Loucy (cell line): ENCODE results near the gene SLC45A3.

Source experiments
- H2AFZ ChIP-seq: fragments of 200-600 bp; sonication (generic); 2 replicates; pipeline ENCODE4 v1.6.0; 2016; ENCODE audit warnings: antibody characterized with exemption, mild to moderate bottlenecking, low read length, moderate library complexity
- H3F3A ChIP-seq: fragments of 200-600 bp; 2 replicates; pipeline ENCODE4 v1.6.0; 2016; ENCODE audit warnings: antibody characterized with exemption, low read depth, mild to moderate bottlenecking
- H3K27me3 ChIP-seq: fragments of 200-600 bp; sonication (generic); 2 replicates; pipeline ENCODE4 v1.6.1; 2014; ENCODE audit warnings: low read length, mild to moderate bottlenecking; ENCODE audit not compliant: insufficient read depth, poor library complexity, severe bottlenecking
- H3K36me3 ChIP-seq: fragments of 200-600 bp; sonication (generic); 2 replicates; pipeline ENCODE4 v1.6.1; 2016; ENCODE audit warnings: low read length; ENCODE audit not compliant: insufficient read depth
- H3K4me1 ChIP-seq: fragments of 200-600 bp; sonication (generic); 2 replicates; pipeline ENCODE4 v1.5.1; 2014; ENCODE audit warnings: low read length, mild to moderate bottlenecking; ENCODE audit not compliant: insufficient read depth, poor library complexity, severe bottlenecking
- H3K4me2 ChIP-seq: fragments of 200-600 bp; sonication (generic); 2 replicates; pipeline ENCODE4 v1.6.0; 2014; ENCODE audit warnings: antibody characterized with exemption, low read length, low read depth, mild to moderate bottlenecking; ENCODE audit not compliant: poor library complexity, severe bottlenecking
- H3K4me3 ChIP-seq: fragments of 200-600 bp; sonication (generic); 2 replicates; pipeline ENCODE4 v1.5.1; 2014; ENCODE audit warnings: low read length, mild to moderate bottlenecking, mixed read lengths; ENCODE audit not compliant: poor library complexity, severe bottlenecking
- H3K79me2 ChIP-seq: fragments of 200-600 bp; sonication (generic); 2 replicates; pipeline ENCODE4 v1.6.1; 2014; ENCODE audit warnings: low read length; ENCODE audit not compliant: insufficient read depth
- H3K9ac ChIP-seq: fragments of 200-600 bp; sonication (generic); 2 replicates; pipeline ENCODE4 v1.6.0; 2014; ENCODE audit warnings: mild to moderate bottlenecking, low read depth, low read length, moderate library complexity; ENCODE audit not compliant: poor library complexity, severe bottlenecking
- H3K9me2 ChIP-seq: fragments of 200-600 bp; sonication (generic); replicated peaks from 2 replicates; pipeline ENCODE4 v1.6.1; 2016; ENCODE audit warnings: low read depth, low read length, mixed read lengths
- H3K9me3 ChIP-seq: fragments of 200-600 bp; sonication (generic); 2 replicates; pipeline ENCODE4 v1.6.1; 2014; ENCODE audit warnings: mild to moderate bottlenecking, antibody characterized with exemption, low read length, low read depth; ENCODE audit not compliant: insufficient read depth
- H4K20me1 ChIP-seq: fragments of 200-600 bp; sonication (generic); 2 replicates; pipeline ENCODE4 v1.6.0; 2014; ENCODE audit warnings: antibody characterized with exemption, low read length, mild to moderate bottlenecking; ENCODE audit not compliant: insufficient read depth, poor library complexity, severe bottlenecking
- CTCF ChIP-seq: fragments of 200-600 bp; sonication (generic); conservative IDR thresholded peaks from 2 replicates; pipeline ENCODE4 v1.5.1; 2014; ENCODE audit warnings: mild to moderate bottlenecking, antibody characterized with exemption, low read length
- EZH2phosphoT487 ChIP-seq: fragments of 200-600 bp; IDR thresholded peaks from 2 replicates; pipeline ENCODE4 v1.6.1; 2018; ENCODE audit warnings: antibody characterized with exemption, mild to moderate bottlenecking, moderate library complexity, borderline replicate concordance

The SLC45A3 gene

GRCh38 chr1:205662135-205662738 is 18.1 kb downstream of the SLC45A3 start:
- no peak overlapping the region for H3K4me2 ChIP-seq

GRCh38 chr1:205661429-205662134 is 18.7 kb downstream of the SLC45A3 start:
- Histone ChIP-seq H4K20me1 (no peaks in the 10 kb centered on the region), H3F3A (no peaks in the 10 kb centered on the region), H3K9me3 (no peaks in the 10 kb centered on the region), H3K79me2 (peaks cover 16% of the 10 kb centered on the region; the same call in 1 of the 2 replicates), H3K9me2 (no peaks in the 10 kb centered on the region), H3K4me1 (peaks cover 35% of the 10 kb centered on the region), H3K4me2 (no peak overlapping the region), H3K36me3 (peaks cover 31% of the 10 kb centered on the region; the same call in 1 of the 2 replicates), H3K4me3 (no peak overlapping the region), H3K27me3 (no peaks in the 10 kb centered on the region), H3K9ac (no peak overlapping the region), H2AFZ (no peak overlapping the region)
- TF ChIP-seq CTCF = no peak
- no peak for TF ChIP-seq EZH2phosphoT487

More at GRCh38 chr1:205662135-205662738, 18.1 kb downstream of the SLC45A3 start:
- H3K9me3 ChIP-seq = no peaks in the 10 kb centered on the region
- no peaks in the 10 kb centered on the region for H3F3A ChIP-seq
- peaks cover 35% of the 10 kb centered on the region for H3K4me1 ChIP-seq
- no peak overlapping the region for H3K4me3 ChIP-seq
- no peaks in the 10 kb centered on the region for H3K9me2 ChIP-seq
- H3K79me2 ChIP-seq = peaks cover 16% of the 10 kb centered on the region; the same call in 1 of the 2 replicates
- H3K36me3 ChIP-seq = peaks cover 31% of the 10 kb centered on the region; the same call in 1 of the 2 replicates
- H2AFZ ChIP-seq = no peak overlapping the region
- no peak for TF ChIP-seq CTCF
- TF ChIP-seq EZH2phosphoT487 = no peak
- H4K20me1 ChIP-seq = no peaks in the 10 kb centered on the region
- no peaks in the 10 kb centered on the region for H3K27me3 ChIP-seq
- H3K9ac ChIP-seq = no peak overlapping the region

- peaks cover 8% of the 10 kb centered on the region; the same call in 1 of the 2 replicates for H3K79me2 ChIP-seq
- H3F3A ChIP-seq = no peaks in the 10 kb centered on the region
- H4K20me1 ChIP-seq = no peaks in the 10 kb centered on the region
- H3K4me2 ChIP-seq = peak overlapping the region; percentile 33
- no peak overlapping the region for H3K9ac ChIP-seq
- no peak overlapping the region for H3K4me3 ChIP-seq
- peaks cover 31% of the 10 kb centered on the region; the same call in 1 of the 2 replicates for H3K36me3 ChIP-seq
- H2AFZ ChIP-seq = no peak overlapping the region
- H3K4me1 ChIP-seq = peaks cover 26% of the 10 kb centered on the region
- TF ChIP-seq EZH2phosphoT487 (no peak), CTCF (no peak)
- H3K27me3 ChIP-seq = no peaks in the 10 kb centered on the region
- H3K9me2 ChIP-seq = no peaks in the 10 kb centered on the region
- H3K9me3 ChIP-seq = no peaks in the 10 kb centered on the region
Measured at GRCh38 chr1:205660361-205660760, 19.9 kb downstream of the SLC45A3 start.
